Stimulated activated CD8-positive, alpha-beta memory T cell treated with anti-CD3 and anti-CD28 coated beads, Interleukin-2, amount 100 ng/mL, for 48 hours (primary cell): ENCODE measurements around the gene CDKN2B.
A peak's percentile ranks its signal among the peaks of the same experiment; 100 is the strongest.
"Not testable (repeated sequence)": the region's sequence is repeated elsewhere in the genome, so short reads cannot be mapped to it uniquely, and the experiment has no call there.

Experiments used
- DNase-seq, 2 donors: peaks; one replicate each; pipeline ENCODE4 v3.0.0-alpha.2; 2020; ENCODE audit warnings: low read depth in 2 of 2

The CDKN2B gene, protein sequence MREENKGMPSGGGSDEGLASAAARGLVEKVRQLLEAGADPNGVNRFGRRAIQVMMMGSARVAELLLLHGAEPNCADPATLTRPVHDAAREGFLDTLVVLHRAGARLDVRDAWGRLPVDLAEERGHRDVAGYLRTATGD

DNA sequence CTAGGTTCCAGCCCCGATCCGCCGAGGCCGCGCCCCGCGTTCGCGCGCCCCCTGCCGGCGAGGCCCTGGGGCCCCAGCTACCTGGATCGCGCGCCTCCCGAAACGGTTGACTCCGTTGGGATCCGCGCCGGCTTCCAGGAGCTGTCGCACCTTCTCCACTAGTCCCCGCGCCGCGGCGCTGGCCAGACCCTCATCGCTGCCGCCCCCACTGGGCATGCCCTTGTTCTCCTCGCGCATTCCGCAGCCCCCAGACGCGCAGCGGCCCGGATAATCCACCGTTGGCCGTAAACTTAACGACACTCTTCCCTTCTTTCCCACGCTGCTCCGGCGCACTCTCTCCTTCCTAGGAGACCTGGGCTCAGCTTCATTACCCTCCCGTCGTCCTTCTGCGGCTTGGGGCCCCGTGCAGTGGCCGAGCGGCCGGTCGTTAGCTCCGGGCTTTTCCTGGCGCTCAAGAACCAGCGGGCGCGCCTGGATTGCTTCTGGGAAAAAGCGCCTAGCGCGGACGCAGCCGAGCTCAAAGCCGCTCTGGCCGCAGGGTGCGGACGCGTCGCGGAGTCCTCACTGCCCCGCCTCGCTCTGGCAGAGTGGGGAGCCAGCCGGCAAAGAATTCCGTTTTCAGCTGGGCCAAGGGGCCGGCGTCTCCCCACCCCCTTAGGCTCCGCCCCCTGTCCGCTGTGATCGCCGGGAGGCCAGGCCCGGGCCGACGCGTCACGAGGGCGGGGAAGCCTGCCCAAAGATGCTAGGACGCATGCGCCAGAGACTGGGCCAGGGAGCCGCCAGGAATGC, at the start of gene CDKN2B:
TSS of gene CDKN2B (minus strand) at position 589 of the 789 bp plus-strand sequence. CDS start at position 237, 352 bp downstream.
- peak; percentile 66 to 76 for DNase-seq

DNA sequence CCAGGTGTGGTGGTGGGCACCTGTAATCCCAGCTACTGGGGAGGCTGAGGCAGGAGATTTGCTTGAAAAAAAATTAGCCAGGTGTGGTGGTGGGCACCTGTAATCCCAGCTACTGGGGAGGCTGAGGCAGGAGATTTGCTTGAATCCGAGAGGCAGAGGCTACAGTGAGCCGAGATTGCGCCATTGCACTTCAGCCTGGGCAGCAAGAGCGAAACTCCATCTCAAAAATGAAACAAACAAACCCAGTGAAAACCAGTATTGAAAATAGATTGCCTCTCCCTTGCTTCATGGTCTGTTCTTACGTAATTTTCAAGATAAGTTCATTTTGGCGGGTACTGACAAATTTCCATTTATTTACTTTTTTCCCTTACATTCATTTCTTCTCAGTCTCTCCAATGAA, 48.9 kb upstream of the CDKN2B start:
- not testable (repeated sequence) for DNase-seq

DNA sequence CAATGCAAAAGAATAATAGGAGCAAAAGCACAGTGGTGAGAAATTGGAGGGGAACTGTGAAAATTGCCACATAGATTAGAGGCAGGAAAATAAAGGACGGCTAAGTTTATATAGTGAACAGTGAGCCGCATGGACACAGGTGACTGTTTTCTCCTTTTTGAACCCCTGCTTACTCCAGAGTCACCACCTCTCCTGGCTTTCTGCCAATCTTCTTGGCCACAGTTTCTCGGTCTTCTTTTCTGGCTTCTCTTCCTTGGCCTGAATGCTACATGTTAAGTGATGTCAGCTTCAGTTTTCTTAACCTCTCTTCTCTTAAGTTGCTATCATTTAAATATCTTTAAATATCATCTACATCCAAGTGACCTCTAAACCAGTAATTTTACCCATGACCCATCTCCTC, 47.3 kb upstream of the CDKN2B start:
- DNase-seq = no peak

DNA sequence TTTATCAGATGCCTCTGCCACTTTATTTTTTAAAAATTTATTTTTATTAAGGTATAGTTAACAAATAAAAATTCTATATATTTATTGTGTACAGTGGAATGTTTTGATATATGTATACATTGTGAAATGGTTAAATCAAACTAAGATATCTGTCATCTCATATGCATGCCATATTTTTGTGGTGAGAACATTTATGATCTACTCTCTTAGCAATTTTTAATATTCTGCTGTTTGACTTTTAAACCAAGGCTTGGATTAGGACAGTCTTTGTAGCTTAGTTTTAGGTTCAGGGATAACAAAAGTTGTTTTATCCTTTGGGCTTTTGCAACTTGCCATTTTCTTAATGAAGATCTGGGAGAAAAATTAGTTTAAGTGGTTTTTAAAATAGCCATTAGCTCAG, 46.0 kb upstream of the CDKN2B start:
- DNase-seq = no peak

DNA sequence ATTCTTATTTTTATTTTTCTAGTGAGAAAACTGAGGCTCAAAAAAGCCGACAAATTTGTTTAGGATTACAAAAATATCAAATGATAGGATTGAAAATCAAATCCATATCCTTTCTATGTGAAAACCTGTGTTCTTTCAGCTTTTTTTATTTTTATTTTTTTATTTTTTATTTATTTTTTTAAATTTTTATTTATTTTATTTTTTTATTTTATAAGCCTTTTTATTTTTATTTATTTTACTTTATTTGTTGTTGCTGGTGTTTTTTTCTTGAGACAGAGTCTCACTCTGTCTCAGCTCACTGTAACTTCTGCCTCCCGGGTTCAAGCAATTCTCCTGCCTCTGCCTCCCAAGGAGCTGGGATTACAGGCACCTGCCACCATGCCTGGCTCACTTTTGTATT, 45.4 kb upstream of the CDKN2B start:
- no peak for DNase-seq

DNA sequence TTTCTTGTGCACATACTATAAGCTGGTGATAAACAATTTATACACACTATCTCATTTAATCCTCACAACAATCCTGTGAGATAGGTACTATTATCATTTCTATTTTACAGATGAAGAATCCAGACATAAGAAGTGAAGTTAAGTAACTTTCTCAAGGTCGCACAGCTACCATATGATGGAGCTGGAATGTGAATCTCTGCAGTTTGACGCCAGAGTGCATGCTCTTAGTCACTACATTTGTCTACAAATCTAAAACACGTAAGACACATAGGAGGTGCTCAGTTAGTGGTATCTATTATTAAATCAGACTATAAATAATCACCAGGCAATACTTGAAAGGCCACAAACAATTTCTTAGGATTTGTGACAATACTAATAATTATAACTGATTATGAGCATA, 45.0 kb upstream of the CDKN2B start:
- DNase-seq = no peak

DNA sequence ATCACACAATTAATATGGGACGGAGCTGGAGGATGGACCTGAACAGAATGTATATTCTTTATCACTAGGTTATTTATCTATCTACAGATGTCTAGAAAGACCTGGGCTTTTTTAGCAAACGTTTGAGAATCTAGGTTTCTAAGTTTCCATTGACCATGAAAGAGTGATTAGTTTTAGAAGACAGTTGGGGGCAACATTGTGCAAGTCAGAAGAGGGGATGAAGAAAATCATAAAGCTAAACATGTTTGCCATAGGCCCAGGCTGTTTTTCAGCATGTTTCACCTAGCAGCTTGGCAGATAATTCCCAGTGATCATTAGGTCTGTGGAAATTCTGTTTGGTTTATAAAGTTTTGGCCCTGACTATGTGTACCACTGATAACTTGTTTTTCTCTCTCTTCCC, 44.1 kb upstream of the CDKN2B start:
- no peak for DNase-seq

DNA sequence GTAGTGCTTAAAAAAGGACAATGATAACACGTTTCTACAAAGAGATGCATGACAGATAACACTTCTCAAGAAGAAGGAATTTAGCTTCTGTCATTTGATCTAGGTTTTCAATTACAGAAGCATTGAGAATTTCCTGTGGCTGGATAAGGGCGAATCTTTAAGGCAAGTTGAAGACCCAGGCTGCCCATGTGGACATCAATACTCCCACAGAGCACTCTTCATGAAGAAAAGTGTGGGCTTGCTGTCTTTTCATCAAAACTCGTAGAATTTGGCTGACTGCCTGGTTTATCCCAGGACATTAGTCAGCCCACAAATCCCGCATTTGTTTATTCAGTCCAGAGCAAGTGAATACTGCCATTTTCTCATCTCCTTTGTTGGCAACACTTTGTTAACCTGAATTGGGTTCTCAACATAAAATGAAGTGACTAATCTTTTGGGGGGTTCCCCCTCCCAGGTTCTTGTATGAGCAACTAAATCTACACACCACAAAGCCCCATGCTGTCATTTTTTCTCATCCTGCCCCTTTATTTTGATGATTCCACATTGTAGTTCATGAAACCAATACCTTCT, 43.4 kb upstream of the CDKN2B start:
- peak in 1 of 2 donors; percentile 3 for DNase-seq

DNA sequence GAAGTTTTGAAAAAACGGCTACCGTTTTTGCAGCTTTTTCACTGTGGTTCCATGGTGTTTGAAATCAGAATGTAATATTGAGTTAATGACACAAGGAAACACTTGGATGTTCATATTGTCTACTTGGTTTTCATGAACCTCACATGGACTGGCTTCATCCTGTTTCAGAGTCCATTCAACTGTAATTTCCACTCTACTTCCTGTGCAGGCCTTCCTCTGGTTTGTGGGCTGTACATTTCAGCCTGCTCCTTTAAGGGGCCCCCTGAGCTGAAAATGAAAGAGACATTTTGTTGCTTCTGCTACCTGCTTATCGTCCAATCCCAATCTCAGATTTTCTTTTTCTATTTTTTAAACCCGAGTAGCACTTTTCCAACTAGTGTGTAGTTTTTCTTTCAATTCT, 41.8 kb upstream of the CDKN2B start:
- no peak for DNase-seq

DNA sequence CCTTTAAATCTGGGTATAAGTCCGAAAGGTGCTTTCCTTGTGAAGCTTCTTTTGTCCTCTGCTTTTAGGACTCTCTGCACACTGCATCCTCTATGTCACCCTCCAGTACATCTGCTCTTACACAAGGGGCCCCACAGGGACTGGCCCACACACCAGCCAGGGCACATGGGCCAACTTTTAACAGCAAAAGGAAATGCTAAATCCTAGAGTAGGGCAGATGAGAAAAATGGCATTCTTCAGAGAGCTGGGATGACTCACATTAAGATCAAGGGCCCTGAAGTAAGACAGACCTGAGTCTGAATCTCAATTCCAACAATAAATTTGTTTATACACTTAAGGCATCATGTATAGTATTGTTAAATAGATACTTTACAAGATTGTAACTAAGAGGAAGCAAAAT, 40.3 kb upstream of the CDKN2B start:
- no peak for DNase-seq

DNA sequence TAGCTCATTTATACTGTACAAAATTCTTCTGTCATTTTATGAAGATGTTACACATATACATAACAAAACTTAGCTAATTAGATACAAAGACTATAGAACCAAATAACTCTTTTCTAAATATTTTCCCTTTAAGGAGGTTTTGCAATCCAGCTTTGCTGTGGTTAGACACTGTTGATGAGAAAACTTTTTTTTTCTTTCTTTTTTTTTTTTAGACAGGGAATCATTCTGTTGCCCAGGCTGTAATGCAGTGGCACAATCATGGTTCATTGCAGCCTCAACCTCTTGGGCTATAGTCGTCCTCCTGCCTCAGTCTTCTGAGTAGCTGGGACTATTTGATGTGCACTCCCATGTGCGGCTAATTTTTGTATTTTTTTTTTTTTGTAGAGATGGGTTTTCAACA, 38.5 kb upstream of the CDKN2B start:
- DNase-seq = no peak

DNA sequence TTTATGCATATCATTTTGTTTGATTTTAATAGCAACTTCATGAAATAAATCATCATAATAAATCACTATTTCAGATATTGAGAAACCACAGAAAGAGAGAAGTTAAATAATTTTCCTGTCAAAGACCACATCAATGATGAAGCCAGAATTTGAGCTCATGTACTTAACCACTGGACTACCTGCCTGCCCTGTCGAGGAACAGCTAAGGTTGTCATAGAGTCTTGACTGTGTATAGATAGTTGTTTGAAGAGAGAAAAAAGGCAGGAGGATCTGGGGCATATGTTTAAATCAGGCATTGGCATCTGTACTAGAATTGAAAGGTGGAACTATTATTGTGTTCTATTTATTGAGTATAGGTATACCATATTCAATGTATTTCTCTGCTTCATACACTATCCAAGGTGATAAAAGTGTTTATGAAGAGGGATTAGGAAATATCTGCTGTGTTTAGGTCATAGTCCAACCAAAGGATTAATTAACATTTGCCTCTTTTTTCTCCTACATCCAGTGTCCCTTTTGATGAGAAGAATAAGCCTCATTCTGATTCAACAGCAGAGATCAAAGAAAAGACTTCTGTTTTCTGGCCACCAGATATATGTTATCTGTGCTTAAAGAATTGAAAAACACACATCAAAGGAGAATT, 37.3 kb upstream of the CDKN2B start:
- no peak for DNase-seq

DNA sequence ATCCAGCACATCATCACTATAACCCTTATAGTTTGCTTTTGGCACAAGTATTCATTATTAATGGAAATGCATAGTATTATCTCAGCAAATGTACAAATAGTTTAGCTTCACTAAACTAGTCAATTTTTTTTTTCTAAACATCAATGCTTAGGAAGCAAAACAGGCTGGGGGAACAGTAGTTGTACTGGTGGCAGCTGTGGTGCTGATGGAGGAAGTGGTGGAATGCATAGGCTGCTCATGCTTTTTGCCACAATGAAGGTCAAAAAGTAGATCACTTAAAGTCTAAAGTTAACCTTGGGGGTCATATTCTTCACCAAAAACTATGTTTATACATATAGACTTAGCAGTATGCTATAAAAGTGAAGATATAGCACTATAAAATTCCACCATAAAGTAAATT, 36.3 kb upstream of the CDKN2B start:
- DNase-seq = no peak

DNA sequence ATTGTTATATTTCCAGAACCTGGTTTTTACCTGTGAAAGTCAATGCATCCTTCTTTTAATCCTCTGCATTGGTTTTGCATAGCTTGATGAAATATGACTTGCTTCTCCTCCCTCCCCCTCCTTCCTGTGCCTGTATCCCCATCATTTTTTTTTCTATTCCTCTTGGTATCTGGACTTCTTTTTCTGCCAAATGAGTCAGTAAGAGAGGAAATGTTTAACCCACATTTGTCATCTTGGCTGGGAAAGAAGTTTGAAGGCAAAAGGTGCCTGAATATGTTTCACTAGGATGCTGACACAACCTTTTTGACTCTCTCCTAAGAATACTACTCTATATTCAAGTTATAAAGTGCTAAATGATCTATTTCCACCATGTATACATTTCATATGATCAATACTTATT, 35.5 kb upstream of the CDKN2B start:
- DNase-seq = no peak

DNA sequence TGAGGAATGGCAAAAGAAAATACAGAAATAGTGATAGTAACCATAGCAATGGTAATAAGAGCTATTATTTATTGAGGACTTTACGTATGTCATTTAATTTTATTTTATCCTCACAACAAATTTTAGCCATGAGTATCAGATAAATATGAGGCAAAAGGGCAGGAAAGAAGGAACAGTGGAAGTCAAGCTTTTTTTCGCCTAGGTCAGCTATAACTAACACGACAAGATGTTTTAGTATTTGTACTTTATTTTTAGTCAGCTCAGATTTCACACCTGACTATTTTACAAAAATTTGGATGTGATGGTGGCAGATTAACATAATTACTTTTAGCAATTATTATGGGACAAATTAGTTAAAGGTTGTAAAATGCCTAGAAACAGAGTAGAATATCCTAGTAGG, 34.8 kb upstream of the CDKN2B start:
- DNase-seq = no peak

DNA sequence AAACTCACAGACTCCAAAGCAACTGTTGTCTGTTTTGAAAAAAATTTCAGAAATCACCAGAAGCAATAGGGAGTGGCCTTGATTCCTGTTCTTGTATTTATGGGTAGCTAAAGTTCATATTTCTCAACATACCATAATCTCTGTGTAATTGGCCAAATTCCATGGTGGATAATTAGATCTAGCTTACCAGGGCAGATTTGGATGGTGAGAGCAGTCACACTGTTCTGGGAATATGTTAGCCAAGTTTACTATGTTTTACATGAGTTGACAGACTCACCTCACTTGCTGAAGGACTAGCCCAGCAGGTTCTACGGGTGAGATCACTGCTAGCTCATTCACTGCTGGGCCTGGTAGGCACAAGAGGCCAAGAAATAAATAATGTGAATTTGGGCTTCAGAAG, 32.7 kb upstream of the CDKN2B start:
- no peak for DNase-seq

DNA sequence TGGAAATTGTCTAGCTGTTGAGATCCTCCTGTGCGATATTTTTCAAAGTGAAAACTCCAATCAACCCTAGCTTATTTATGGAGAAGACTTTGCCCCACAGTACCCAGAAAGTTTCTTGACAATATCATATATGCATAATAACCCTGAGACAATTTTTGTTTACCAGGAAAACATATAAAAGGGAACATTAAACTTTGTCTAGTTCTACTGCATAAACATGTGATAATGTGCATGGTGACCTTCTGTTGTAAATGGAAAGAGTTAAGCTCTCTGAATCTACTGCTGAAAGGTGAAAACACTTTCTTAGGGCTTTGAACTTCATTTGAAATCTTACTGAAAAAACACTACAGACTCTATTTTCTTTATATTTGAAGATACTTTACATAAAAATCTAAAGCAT, 32.2 kb upstream of the CDKN2B start:
- DNase-seq = no peak

DNA sequence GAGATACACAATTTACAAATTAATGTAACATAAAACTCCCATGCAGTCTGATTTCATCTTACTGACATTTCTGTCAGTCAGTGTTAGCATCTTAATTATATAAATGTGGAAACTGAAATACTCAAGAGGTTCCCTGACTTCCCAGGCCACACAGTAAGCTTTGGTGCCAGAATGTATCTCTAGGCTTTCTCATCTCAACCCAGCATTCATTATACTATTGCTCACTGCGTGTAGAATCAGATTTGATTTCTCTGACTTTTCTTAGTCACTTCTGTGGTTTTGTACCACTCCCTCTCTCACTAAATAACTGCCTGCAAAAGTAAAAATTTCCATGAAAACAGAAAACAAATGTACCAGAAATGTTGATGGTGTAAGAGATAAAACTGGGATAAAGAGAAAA, 31.7 kb upstream of the CDKN2B start:
- DNase-seq = no peak

DNA sequence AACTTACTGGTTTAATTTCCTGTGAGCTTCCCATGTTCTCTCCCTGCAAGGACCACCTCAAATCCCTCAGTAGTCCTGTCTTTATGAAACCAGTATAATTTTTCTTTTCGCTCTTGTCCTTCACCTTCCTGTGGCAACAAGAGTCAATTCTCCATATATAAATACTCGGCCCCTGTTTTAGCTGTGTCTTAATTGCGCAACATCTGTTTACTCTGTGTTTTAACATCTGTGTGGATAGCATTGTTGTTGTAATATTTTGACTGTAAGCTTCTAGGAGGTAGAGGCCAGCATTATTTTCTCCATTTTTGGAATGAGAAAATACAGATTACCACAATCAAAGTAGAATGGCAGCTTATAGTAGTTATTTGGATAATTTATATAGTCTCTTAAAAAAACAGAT, 30.2 kb upstream of the CDKN2B start:
- no peak for DNase-seq

DNA sequence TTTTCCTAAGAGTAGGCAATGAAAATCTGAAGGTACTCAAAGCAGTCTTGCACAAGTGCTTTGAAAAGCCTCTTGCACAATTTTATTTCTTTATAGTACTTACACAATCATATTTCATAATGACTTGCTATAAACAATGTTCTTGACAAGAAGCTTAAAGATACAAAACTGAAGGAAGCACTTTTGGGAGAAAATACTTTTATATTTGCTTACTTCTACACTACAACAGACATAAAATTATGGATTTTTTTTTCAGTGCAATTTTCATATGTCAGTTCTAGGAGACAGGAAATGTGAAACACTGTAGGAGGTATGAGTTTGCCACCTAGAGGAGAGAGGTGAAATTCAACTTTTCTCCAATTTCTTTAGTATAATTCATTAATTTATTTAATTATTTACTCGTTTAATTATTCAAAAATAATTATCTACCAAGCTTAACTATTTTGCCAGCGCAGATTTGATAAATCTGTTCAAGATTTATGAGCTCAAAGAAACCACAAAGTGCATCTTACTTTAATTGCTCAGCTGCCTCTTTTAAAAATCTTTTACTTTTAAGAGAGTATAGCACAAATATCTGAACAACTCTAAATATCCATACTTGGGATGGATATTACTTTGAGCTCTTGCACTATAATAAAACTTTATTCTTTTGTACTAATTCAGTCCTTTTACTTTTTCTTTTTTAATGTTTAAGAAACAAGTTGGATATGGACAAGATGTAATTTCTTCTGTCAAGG, 29.0 kb upstream of the CDKN2B start:
- no peak for DNase-seq

DNA sequence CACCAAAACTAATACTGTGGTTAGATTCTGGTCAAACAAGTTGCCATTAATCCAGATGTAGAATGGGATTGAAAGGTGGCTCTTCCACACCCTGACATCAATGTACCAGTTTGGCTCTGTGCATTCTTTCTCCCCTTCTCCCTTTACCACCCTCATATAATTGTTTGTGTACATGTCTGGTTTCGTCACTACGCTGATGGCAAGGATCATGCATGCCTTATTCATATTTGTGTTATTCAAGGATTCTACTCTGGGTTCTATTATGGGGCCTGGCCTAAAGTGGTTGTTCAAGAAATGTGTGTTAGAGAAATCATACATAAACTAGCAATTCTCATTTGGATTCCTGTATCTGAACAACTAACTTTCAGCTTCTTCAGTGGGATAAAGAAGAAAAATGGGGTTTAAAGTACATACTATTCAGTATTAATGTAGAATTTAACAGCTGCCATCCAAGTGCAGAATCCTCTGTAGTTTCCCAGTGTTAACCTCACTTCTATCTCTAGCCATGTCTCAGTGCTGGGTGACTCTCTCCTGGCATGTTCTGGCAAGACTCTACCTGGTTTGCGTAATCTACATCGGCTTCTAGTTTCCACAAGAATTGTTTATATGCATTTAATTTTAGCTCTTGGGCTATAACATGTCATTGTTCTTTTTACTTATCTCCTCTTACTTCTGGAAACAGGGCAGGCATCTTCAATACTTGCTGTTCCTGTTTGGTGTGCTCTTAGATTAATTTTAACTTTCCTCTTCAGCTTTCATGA, 27.9 kb upstream of the CDKN2B start:
- no peak for DNase-seq
